ENCODE measurements around the gene LYPD6. TPM values are rescaled to one million over a fixed set of nuclear protein-coding genes. Genes with fewer than 3 reads are reported as not detected.

LYPD6 gene, protein sequence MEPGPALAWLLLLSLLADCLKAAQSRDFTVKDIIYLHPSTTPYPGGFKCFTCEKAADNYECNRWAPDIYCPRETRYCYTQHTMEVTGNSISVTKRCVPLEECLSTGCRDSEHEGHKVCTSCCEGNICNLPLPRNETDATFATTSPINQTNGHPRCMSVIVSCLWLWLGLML
- total RNA-seq (2022; extraction: Qiagen RNA extraction; ENCODE audit: low read depth), result 0.05 to 0.16 TPM (median 0.07 TPM) in 3 of 5 replicates, not detected in the others

DNA sequence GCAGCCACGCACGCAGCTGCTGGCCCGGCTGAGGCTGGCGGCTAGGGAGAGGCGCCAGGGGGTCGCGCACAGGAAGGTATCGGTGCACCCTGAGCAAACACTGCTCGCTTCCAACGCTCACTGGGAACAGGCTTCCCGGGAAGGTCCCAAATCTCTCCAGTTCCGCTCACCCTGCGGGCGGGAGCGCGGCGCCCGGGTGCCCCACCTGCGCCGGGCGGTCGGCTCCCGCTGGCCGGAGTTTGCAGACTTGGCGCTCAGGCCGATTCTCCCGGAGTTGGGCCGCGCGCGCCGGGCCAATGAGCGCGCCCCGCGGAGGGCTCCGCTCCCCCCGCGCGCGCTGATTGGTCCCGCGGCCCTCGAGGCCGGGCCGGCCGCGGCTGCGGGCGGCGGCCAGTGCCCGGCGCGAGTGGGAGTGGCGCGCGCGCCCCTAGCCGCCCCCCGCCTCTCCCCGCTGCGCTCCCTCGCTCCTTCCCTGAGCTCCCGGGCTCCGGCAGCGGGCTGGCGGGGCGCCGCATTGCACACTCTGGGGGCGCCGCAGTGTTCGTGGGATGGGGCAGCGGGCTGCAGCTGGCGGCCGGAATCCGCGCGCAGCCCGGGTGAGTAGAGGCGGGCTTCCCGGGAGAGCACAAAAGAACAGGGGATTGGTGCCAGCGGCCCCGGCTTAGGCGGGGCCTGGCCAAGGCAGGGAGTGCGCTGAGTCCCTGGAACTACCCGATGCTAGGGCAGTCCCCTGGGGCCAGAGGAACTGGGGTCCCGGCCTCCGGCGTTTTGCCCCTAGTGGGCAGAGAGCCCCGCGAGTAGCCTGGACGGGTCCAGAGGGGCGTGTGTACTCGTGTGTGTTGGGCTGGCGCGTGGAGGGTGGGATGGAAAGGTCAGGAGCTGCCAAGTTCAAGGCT is at the start of gene LYPD6:
TSS of gene LYPD6 (plus strand) at position 461 of the 896 bp plus-strand sequence. CDS start 107,122 bp downstream, outside the sequence.

